Stimulated activated CD4-positive, alpha-beta T cell treated with anti-CD3 and anti-CD28 coated beads, TNF-alpha, amount 100 ng/mL, for 48 hours (primary cell): ENCODE results near the gene PRUNE2.

Experiments
- DNase-seq, 3 donors: peaks; one replicate each; pipeline ENCODE4 v3.0.0-alpha.2; 2020; ENCODE audit warnings: low read depth in 3 of 3

PRUNE2 gene

DNA sequence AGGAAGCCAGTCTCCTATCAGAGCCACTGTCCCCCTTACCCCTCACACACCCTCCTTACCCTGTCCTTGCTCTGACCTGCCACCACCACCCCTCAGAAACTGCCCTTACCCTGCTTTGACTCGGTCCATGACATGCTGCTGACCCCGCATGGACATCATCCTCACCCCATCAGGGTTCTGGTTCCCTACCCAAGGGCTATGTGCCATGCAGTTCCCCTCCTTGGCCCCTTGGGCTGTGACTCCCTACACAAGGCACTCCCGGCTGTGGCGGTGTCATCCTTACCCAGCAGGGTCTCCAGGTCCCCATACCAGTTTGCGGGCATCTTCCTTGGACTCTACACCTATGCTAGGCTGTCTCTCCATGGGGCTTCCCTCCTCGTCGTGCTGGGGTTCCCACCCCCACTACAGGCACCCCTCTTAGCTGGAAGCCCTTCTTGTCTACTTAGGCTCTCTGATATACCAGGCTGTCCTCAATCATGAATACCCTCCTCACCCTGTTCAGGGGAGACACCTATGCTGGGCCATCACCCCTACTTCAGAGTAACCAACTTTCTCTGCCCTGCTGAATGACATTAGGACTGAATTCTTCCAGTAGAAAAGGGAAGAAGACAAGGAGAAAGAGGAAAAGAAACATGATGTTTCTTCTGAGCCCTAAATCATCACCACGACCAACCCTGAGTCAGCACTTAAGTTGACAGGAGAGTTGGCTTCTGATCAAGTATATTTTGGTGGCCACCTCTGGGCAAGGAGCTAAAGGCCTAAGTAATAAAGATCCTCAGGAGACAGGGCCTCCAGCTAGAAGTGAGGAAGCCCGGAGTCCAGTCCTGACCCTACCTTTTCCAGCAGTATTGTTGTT is 331.8 kb downstream of the PRUNE2 start:
- DNase-seq = no peak

DNA sequence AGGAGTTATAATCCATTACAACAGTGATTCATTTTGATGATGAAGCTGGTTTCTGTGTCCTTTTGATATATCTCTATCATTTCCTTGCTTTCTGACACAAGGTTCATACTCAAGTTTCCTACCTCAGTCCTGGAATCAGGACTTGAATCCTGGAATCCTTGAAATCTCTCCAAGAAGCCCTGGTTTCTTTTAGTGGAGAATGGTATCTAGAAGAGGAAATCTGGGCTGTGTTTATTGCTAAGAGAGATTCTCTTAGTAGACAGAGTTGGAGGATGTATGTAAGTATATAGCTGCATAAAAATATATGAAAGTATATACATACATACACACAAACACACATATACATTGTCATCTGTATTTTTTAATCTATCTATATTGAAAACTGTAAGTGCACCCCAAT is 332.5 kb downstream of the PRUNE2 start:
- no peak for DNase-seq

DNA sequence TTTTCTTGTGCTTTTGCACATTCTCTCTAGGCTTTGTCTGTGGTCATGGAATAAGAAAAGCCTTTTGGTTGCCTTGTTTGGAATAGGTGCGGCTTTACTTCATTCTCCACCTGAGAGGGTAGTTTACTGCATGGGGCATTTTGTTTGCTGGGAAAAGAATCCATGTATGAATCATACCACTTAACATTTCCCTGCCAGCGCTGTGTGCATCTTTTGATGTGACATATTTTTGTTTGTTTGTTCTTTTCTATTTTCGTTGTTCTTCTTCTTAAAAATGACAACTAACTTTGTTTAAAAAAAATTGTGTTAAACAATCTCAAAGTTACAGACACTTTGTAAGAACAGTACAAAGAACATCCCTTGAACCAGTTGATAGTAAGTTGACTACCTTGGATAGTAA is 333.8 kb downstream of the PRUNE2 start:
- DNase-seq = no peak

DNA sequence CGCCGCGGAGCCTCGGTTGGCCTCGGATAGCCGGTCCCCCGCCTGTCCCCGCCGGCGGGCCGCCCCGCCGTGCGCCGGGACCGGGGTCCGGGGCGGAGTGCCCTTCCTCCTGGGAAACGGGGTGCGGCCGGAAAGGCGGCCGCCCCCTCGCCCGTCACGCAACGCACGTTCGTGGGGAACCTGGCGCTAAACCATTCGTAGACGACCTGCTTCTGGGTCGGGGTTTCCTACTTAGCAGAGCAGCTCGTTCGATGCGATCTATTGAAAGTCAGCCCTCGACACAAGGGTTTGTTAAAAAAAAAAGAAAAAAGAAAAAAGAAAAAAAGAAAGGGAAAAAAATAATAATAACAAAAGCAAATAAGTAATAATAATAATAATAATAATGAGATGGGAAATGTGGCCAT is 334.2 kb downstream of the PRUNE2 start:
- DNase-seq = peak in 1 of 3 donors; percentile 7

DNA sequence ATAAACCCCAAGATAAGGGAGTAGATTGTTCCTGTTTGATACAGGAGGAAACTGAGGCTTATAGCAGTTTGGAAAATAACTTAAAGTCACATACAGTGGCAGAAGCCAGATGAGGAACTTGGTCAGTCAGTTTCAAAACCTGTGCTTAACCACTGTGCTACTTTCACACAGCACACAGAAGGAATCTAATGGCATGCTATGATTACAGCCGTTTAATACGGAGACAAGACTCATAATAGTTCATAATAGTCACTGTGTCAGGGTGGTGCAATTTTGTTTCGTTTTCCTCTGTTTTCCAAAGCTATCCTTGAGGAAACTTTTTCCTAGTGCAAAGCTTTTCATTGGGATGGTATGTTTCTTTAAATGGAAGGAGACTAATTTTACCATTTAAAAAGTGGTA is 334.6 kb downstream of the PRUNE2 start:
- DNase-seq = no peak

DNA sequence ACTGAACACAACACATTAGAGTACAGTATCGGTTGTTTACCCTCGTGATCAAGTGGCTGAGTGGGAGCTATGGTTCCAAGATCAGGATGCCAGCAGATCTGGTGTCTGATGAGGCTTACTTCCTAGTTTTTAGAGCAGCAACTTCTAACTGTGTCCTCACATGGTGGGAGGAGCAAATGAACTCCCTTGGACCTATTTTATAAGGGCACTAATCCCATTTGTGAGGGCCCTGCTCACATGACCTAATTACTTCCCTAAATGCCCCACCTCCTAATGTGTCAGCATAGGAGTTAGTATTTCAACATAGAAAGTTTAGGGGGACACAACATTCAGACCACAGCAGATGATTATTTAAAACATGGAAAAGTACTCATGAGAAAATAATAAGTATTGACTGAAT is 335.1 kb downstream of the PRUNE2 start:
- DNase-seq = no peak

DNA sequence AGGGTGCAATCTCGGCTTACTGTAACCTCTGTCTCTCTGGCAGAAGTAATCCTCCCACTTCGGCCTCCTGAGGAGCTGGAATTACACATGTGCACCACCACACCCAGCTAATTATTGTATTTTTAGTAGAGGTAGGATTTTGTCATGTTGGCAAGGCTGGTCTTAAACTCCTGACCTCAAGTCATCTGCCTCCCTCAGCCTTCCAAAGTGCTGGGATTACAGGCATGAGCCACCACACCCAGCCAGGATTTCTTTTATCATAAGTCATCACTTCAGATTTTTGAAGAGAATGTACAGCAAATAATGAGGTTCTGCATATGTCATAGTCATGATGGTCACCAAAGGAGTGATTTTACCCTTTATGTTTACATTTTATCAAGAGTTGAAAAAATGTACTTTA is 338.8 kb downstream of the PRUNE2 start:
- DNase-seq = no peak

DNA sequence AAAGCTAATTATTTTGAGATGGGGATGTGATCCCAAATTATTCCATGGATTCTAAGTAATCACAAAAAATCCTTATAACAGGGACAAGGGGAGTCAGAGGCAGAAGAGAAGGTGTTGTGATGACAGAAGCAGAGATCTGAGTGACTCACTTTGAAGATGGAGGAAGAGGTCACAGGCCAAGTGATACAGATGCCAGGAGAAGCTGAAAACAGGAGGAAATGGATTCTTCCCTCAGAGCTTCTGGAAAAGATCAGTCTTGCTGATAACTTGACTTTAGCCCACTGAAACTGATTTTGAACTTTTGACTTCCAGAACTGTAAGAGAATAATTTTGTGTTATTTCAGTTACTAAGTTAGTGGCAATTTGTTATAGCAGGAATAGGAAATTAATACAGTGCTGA is 341.6 kb downstream of the PRUNE2 start:
- no peak for DNase-seq

DNA sequence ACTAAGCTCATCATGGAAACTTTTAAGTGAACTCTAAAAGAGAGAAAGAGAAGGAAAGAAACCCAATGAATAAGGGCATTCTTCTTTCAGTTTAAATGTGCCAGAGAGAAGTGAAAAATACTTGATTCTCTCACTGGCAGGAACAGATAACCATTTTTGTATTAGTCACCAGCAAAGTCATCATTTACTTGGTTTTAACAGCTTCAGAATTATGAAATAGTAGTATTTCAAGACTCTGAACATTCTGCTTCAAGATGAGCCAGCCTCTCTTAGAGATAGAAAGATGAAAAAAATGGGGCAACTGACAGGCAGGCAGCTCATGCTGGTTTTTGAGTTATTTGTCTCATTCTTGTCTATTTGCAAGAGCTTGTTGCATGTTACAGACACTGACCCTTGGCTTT is 343.4 kb downstream of the PRUNE2 start:
- no peak for DNase-seq

DNA sequence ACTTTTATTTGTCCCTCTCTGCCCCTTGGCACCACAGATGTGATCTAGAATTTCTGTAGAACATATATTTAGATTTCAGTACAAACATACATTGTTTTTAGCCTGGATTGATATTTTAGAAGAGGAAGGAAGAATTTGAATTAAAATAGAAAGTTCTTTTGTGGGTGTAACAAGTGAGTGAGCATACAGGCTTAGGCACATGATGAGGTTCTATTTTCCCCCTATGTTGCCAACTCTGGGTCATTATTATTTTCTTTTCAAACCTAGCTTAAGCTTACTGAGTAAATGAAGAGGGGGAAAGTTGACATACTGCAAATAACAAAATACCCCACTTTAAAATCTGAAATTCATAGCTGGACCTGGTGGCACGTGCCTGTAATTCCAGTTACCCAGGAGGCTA is 344.0 kb downstream of the PRUNE2 start:
- DNase-seq = no peak
